Activated CD4-positive, alpha-beta T cell treated with anti-CD3 and anti-CD28 coated beads for 48 hours (primary cell): ENCODE results near the gene HELZ.
"Not testable (repeated sequence)": the region's sequence is repeated elsewhere in the genome, so short reads cannot be mapped to it uniquely, and the experiment has no call there.

Experiments
- DNase-seq: peaks from one replicate; pipeline ENCODE4 v3.0.0-alpha.2; 2020

The HELZ gene

GRCh38 chr17:67044016-67044772 lies 200.8 kb downstream of the HELZ start, which contains the start of gene CACNG1:
TSS of gene CACNG1 (plus strand) at chr17:67044554. CDS start at chr17:67044661, 107 bp downstream.
- DNase-seq = no peak

- DNase-seq = no peak
Measured at GRCh38 chr17:67043283-67043682, 201.7 kb downstream of the HELZ start.

DNA sequence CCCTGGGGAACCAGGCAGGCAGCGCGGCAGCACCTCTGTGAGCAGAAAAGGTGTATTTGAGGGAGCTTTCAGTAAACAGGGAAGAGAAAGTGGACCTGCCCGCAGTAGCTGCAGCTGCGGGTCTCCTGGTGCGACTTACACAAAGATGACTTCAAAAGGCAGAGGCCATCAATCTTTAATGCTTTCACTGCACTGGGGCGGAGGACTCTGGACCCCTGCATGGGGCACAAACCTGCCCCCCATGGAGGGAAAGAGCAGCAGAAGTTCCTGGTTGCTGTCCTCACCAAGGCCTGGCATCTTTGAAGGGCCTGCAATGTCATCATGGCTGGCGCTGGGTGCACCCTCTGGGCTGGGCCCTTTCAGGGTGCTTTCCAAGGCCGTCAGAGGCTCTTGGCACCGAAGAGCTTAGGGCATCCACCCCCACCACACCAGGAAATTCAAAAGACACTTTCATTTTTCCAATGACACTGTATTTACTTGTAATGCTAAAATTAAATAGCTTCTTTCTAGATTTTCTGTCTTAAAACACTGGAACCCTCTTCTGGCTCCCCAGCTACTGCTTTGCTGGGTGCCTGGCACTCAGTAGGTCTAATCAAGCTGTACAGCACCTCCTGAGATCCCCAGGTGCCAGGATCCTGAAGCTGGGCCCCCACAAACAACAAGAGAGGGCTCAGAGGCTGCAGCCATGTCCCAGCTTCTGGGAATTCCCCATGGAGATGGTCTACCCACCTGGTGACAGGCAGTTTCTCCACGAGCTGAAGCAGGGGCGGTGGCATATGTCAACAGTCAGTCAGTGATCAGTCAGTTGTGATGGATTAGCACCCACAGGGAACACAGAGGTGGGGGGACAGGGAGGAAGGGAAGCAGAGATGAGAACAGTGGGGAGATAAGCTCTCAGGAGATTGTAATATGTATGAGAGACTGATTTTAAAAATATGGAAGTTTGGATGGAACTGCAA lies 202.8 kb downstream of the HELZ start:
- no peak for DNase-seq

DNA sequence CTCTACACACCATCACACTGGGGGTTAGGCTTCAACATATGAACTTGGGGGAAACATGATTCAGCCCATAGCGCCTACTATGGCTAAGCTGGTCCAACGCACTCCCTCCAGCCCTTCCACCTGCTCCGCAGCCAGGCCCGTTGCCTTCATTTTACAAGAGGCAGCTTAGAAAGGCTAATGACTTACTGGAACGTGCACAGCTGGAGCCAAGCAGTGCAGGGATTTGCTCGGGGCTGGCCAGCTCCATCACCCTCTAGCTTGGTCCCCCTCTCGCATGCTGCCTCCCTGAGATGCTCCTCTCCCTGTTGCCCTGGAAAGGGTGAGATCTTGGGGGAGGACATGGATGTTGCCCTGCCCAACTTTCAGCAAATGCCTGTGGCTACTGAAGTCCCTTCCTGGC lies 203.5 kb downstream of the HELZ start:
- no peak for DNase-seq

DNA sequence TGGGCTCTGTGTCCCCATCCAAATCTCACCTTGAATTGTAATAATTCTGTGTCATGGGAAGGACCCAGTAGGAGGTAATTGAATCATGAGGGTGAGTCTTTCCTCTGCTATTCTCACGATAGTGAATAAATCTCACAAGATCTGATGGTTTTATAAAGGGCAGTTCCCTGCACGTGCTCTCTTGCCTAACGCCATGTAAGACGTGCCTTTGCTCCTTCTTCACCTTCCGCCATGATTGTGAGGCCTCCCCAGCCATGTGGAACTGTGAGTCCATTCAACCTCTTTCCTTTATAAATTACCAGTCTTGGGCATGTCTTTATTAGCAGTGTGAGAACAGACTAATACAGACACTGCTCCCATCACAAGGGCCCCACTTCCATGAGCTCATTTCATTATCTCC lies 203.9 kb downstream of the HELZ start:
- not testable (repeated sequence) for DNase-seq

GRCh38 chr17:67040652-67041051 lies 204.3 kb downstream of the HELZ start:
- DNase-seq = no peak

GRCh38 chr17:67038861-67039365 lies 206.1 kb downstream of the HELZ start:
- no peak for DNase-seq

- DNase-seq = peak; percentile 5
Measured at GRCh38 chr17:67035131-67036083, 209.6 kb downstream of the HELZ start.

DNA sequence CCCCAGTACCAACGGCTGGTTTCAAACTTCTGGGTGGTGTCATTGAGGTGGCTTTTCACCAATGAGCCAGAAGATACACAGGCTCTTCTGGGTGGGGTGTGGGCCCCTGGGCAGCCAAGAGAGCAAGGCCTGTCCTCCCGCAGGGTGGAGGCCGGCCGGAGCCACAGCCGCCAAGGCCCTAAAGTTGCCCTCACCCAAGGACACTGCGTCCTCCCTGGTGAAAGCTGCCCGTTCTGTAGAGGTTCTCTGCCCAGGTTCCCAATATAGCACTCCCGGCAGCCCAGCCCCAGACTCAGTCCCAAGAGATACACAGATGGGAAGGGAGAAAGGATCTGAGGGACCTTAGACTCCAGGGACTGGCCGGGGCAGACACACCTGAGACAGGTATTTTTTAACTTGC lies 211.4 kb downstream of the HELZ start:
- DNase-seq = no peak

DNA sequence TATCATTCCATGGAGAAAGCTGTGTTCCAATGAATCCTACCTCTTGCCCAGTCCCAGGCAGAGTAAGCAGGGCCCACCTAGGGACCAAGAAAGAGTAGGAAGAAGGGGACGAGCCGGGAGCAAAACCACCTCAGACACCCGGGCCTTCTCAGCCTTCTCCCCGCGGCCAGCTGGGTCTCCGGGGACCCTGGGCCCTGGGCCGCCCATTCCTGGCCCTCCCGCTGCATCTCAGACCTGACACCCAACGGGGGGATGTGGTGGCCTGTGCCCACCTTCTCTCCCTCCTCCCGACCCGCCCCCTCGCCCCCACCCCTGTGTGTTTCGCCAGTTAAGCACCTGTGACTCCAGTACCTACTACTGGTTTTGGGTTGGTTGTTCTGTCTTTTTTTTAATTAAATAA lies 212.0 kb downstream of the HELZ start:
- DNase-seq = no peak

DNA sequence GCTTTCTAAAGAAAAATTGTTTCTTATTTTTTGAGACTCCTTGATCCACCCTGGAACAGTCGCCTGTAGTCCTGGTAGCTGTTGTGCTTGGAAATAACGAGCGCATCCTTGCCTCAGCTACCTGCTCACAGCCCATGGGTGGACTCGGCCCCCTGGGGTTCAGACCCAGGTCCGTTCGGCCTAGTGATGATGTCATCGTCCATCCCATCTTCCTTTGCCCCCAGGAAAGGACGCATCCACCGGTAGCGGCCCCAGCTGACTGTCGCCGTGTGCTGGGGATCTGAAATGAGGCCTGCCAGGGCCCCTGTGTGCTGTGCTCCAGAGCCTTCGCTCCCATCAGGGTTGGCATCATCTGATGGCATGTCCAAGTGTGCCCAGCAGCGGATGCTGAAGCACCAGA lies 212.6 kb downstream of the HELZ start:
- no peak for DNase-seq

DNA sequence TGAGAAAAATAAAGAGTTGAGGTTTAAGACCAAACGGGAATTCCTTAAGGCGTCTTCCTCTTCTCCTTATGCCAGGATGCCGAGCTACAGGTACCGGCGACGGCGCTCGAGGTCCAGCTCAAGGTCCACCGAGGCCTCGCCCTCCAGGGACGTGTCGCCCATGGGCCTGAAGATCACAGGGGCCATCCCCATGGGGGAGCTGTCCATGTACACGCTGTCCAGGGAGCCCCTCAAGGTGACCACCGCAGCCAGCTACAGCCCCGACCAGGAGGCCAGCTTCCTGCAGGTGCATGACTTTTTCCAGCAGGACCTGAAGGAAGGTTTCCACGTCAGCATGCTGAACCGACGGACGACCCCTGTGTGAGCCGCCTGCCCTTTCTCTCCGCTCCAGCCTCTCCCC lies 214.4 kb downstream of the HELZ start:
- DNase-seq = no peak

GRCh38 chr17:67027031-67027628 lies 217.9 kb downstream of the HELZ start:
- no peak for DNase-seq

DNA sequence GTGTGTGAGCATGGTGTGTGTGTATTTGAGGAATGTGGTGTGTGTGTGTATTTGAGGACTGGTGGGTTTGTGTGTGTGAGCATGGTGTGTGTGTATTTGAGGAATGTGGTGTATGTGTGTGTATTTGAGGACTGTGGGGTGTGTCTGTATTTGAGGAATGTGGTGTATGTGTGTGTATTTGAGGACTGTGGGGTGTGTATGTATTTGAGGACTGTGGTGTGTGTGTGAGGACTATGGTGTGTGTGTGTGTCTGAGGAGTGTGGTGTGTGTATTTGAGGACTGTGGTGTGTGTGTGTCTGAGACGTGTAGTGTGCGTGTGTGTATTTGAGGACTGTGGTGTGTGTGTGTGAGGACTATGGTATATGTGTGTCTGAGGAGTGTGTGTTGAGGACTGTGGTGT lies 218.7 kb downstream of the HELZ start:
- no peak for DNase-seq

DNA sequence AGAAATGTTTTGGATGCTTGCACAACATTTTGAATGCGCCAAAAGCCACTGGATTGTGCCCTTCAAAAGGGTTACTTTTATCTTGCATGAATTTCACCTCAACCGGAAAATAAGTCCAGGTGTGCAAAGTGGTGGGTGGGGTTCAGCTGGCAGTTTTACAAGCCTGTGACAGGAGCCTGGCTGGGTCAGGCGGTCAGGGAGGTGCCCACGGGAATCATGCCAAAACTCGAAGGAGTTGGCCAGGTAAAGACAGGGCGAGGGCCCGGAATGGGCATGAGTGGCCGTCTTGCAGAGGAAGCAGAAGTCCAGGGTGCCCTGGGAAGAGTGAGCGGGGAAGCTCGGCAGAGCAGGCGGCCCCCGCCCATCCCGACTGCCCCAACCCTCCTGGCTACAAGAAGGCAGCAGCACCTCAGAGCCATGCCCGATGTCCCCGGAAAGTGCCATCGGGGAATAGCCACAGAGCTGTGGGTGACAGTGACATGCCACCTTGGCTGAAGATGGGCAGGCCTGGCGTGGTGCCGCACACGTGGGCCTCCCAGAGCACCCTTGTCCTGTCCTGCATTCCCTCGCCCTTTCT lies 219.7 kb downstream of the HELZ start:
- no peak for DNase-seq

DNA sequence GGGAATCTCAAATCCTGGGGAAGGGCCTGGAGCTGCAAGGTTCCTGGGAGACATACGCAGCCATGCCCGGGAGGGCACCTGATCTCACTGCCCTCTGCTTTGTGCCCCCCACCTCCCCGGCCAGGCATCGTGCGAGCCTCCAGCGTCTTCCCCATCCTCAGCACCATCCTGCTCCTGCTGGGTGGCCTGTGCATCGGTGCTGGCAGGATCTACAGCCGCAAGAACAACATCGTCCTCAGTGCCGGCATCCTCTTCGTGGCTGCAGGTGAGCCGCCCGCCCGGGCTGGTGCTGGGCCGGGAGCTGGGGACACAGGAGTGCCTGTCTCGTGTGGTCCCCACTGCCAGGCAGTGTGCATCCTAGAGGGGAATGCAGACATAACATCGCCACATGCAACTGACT lies 220.3 kb downstream of the HELZ start:
- DNase-seq = no peak

DNA sequence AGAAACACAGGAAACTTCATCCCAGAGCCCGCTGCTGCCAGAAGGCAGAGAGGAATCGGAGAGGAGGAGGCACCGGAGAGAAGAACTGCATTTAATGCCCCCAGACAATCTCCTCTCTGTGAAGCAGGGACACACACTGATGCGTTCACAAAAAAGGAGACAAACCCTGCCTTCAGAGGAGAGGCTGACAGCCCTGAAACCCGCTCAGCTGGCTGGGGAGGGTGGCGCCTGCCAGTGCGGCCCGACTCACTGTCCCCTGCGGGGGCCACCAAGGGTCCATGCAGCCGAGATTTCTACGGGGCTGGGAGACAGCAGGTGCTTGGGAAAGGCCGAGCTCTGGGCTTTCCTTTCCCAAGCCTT lies 222.6 kb downstream of the HELZ start:
- DNase-seq = no peak

DNA sequence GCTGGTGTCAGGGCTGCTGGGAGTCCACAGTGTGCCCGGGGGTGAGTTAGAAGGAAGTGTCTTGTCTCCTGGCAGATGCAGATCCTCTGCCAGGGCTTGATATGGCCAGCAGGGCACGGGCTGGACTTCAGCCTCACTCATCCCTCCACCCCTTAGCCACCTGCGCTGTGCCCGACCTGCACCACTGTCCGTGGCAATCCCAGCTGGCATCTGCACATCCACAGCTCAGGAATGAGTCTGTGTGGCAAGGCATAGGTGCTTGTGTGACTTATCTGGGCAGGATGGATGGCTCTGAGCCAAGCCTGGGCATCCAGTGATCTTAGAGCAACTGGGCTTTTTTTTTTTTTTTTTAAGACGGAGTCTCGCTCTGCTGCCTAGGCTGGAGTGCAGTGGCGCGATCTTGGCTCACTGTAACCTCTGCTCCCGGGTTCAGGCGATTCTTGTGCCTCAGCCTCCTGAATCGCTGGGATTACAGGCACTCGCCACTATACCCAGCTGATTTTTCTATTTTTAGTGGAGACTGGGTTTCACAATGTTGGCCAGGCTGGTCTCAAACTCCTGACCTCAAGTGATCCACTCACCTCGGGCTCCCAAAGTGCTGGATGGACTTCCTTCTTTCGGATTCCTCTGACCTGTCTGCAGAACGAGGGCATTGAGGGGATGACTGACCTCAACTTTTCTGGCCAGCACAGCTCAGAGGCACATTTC lies 223.1 kb downstream of the HELZ start:
- no peak for DNase-seq

DNA sequence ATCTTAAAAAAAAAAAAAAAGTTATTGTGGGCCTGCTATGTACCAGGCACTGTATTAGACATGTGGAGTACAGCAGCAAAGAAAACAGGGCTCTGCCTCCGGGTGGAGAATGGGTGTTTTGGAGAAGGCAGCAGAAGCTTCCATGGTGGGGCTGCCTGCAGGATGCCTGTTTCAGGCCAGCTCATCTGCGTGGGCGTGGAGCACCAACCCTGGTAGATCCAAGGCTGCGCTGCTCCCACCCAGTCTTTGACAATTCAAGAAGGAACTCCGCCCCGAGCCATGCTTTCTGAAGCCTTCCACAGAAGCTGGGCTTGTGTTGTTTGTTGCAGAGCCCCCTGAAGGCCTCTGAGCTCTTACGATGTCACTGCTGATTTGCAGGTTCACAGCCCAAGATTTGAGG lies 223.8 kb downstream of the HELZ start:
- DNase-seq = peak; percentile 18
